ENCODE results near the gene FARP1. TPM values are rescaled to one million over a fixed set of nuclear protein-coding genes. Genes with fewer than 3 reads are reported as not detected.

Gene FARP1
- total RNA-seq, 6 experiments from 2014 or later: 44.9 to 104 (median 80.0) TPM

DNA sequence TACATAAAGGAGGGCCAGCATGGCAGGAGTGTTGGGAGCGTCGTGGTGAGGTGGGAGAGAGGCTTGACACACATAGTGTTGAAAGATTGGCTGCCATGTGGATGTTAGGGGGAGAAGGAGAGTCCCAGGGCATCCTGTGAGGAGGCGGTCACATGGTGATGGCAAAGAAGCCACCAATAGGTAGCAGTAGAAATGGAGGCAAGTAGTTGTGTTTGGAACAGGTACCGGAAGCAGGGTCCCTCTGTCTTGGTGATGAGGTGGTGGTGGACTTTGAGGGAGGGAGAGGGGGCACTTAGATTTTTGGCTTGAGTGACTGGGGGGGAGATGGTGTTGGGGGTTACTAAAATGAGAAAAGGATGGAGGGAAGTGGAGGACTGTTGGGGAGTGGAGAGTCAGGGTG, 227.4 kb downstream of the FARP1 start:
- DNase-seq (no peak), ATAC-seq (no peak)
- Histone ChIP-seq H3K9me3 (no peaks in the 10 kb centered on the region), H3K27me3 (no peaks in the 10 kb centered on the region), H3K27ac (no peak overlapping the region), H3K36me3 (peaks cover 0 to 8% (median under 1%) of the 10 kb centered on the region in 4 donors), H3K4me1 (no peaks in the 10 kb centered on the region), H3K4me3 (no peak overlapping the region)
- TF ChIP-seq CTCF (IDR thresholded peaks at IDR 0.05) (no peak), POLR2A (IDR thresholded peaks at IDR 0.05) (no peak)
- intact Hi-C loops (cut with DNase I): no loop called here
- 92% methylated on average over 4 of the region's 4 CpGs for WGBS (ENCODE audit: insufficient coverage, low coverage, low lambda C conversion rate, missing lambda C conversion rate)

DNA sequence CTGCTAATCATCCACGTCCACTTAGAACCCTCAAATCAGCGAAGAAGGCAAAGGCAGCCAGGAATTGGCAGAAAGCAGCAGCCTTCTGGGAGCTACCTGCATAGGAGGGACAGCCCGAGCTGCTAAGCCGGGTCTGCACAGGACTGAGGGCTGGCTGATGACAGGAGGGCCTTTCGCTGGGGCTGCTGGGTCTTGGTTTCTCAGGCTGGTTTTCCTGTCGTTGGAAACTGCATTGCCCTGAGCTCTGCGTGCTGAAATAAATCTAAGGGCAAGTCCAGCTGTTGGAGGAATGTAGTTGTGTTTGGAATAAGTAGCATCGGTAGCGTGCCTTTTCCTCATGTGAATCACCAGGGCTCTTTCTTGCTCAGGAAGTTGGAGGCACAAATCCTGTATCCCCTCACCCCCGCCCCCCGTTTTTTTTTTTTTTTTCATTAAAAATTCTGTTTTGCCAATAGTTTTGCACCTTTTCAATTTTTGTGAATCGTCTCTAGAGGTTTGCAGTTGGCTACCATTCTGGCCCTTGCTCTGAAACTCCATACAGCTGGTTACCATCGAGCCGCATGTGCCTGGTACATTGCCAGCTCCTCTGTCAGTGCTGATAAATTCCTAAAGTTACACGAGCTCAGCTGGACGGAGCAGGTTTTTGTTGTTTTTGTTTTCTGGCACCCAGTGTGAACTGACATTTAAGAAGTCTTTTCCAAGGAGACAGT, 228.1 kb downstream of the FARP1 start:
- TF ChIP-seq CTCF (IDR thresholded peaks at IDR 0.05): no peak
- TF ChIP-seq POLR2A (IDR thresholded peaks at IDR 0.05): no peak
- no peak for ATAC-seq
- Histone ChIP-seq H3K27ac (no peak overlapping the region), H3K9me3 (no peaks in the 10 kb centered on the region), H3K4me3 (no peak overlapping the region), H3K4me1 (no peaks in the 10 kb centered on the region), H3K36me3 (peaks cover 0 to 8% (median under 1%) of the 10 kb centered on the region in 4 donors), H3K27me3 (no peaks in the 10 kb centered on the region)
- DNase-seq: no peak
- intact Hi-C loops (cut with DNase I): no loop called here
- WGBS (ENCODE audit: insufficient coverage, low coverage, low lambda C conversion rate, missing lambda C conversion rate): 77% methylated on average over 10 of the region's 16 CpGs

DNA sequence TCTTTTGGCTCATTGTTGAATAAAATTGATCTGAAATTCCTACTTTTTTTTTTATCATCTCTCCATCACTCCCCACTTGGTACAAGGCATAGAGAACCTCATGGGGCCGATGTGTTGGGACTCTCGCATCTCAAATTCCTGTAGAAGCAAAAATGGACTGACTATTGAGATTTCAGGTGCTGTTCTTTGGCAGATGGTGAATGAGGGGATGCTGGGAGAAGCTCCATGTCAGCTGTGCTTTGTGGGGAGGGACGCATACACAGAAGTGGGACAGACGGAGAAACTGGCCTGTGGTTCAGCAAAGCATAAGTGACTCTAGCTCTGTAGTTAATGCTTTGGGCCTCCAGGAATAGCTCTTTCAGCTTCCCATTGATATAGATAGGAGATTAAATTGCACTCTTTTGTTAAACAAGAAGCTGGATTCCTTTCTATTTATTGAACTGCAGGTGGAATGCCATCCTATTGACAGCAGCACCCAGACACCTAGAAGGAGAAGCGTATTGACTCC, 228.7 kb downstream of the FARP1 start:
- Histone ChIP-seq H3K9me3 (no peaks in the 10 kb centered on the region), H3K27ac (no peak overlapping the region), H3K36me3 (peaks cover 0 to 8% (median under 1%) of the 10 kb centered on the region in 4 donors), H3K4me1 (no peaks in the 10 kb centered on the region), H3K4me3 (no peak overlapping the region), H3K27me3 (no peaks in the 10 kb centered on the region)
- 92% methylated on average over 5 of the region's 5 CpGs for WGBS (ENCODE audit: insufficient coverage, low coverage, low lambda C conversion rate, missing lambda C conversion rate)
- intact Hi-C loops (cut with DNase I): no loop called here
- ATAC-seq (no peak), DNase-seq (no peak)
- TF ChIP-seq CTCF (IDR thresholded peaks at IDR 0.05) (no peak), POLR2A (IDR thresholded peaks at IDR 0.05) (no peak)

- Histone ChIP-seq H3K36me3 (peaks cover 0 to 8% (median under 1%) of the 10 kb centered on the region in 4 donors), H3K9me3 (no peaks in the 10 kb centered on the region), H3K27me3 (no peaks in the 10 kb centered on the region), H3K27ac (no peak overlapping the region), H3K4me1 (no peaks in the 10 kb centered on the region), H3K4me3 (no peak overlapping the region)
- WGBS (ENCODE audit: insufficient coverage, low coverage, low lambda C conversion rate, missing lambda C conversion rate): 88% methylated on average over 8 of the region's 8 CpGs
- intact Hi-C loops (cut with DNase I): no loop called here
- no peak for DNase-seq
- no peak for ATAC-seq
- TF ChIP-seq POLR2A (IDR thresholded peaks at IDR 0.05) (no peak), CTCF (IDR thresholded peaks at IDR 0.05) (no peak)
Measured at GRCh38 chr13:98372876-98373275, 230.0 kb downstream of the FARP1 start.
